HEK293T (cell line): ENCODE results near the gene C6orf15.
"Not testable (repeated sequence)": the region's sequence is repeated elsewhere in the genome, so short reads cannot be mapped to it uniquely, and the experiment has no call there.

Experiments
- ARNT ChIP-seq: fragments of 450-650 bp; IDR thresholded peaks from 2 replicates; pipeline ENCODE4 v1.6.1; 2017; ENCODE audit warnings: mild to moderate bottlenecking
- BHLHE40 ChIP-seq: fragments of 450-650 bp; IDR thresholded peaks from 2 replicates; pipeline ENCODE4 v1.6.1; 2016; ENCODE audit warnings: mild to moderate bottlenecking, moderate library complexity, borderline replicate concordance
- ELF4 ChIP-seq: fragments of 450-650 bp; IDR thresholded peaks from 2 replicates; pipeline ENCODE4 v1.6.1; 2017; ENCODE audit warnings: antibody characterized with exemption
- FOXA1 ChIP-seq: fragments of 450-650 bp; IDR thresholded peaks from 2 replicates; pipeline ENCODE4 v1.6.1; 2016; ENCODE audit warnings: mild to moderate bottlenecking
- FOXM1 ChIP-seq: fragments of 450-650 bp; IDR thresholded peaks from 2 replicates; pipeline ENCODE4 v1.6.1; 2017; ENCODE audit warnings: mild to moderate bottlenecking, borderline replicate concordance
- HDGF ChIP-seq: fragments of 450-650 bp; IDR thresholded peaks from 2 replicates; pipeline ENCODE4 v1.6.1; 2017; ENCODE audit warnings: antibody characterized with exemption, borderline replicate concordance
- L3MBTL2 ChIP-seq: fragments of 450-650 bp; conservative IDR thresholded peaks from 2 replicates; pipeline ENCODE4 v1.6.1; 2016; ENCODE audit warnings: mild to moderate bottlenecking
- SP1 ChIP-seq: fragments of 450-650 bp; IDR thresholded peaks from 2 replicates; pipeline ENCODE4 v1.6.1; 2017
- TARDBP ChIP-seq: fragments of 450-650 bp; IDR thresholded peaks from 2 replicates; pipeline ENCODE4 v1.6.1; 2016

GRCh38 chr6:31067891-31068668 is 44.3 kb downstream of the C6orf15 start:
- TF ChIP-seq L3MBTL2, TARDBP, SP1, ARNT, ELF4, FOXA1, FOXM1, BHLHE40, HDGF: not testable (repeated sequence)
